Hindlimb muscle (tissue), 1 donor: ENCODE results near the gene WSCD1. TPM values are rescaled to one million over a fixed set of nuclear protein-coding genes. Genes with fewer than 3 reads are reported as not detected.

Experiments
- DNase-seq: peaks from one replicate; pipeline ENCODE4 v3.0.0-alpha.2; 2013
- polyA plus RNA-seq: library from polyadenylated mRNA; unstranded; fragments of 120-200 nt; gene quantifications from one replicate; pipeline ENCODE4 v1.2.1, GENCODE V29; 2013; ENCODE audit not compliant: insufficient read length

WSCD1 gene
- polyA plus RNA-seq, 1 donor = 45.0 TPM

DNA sequence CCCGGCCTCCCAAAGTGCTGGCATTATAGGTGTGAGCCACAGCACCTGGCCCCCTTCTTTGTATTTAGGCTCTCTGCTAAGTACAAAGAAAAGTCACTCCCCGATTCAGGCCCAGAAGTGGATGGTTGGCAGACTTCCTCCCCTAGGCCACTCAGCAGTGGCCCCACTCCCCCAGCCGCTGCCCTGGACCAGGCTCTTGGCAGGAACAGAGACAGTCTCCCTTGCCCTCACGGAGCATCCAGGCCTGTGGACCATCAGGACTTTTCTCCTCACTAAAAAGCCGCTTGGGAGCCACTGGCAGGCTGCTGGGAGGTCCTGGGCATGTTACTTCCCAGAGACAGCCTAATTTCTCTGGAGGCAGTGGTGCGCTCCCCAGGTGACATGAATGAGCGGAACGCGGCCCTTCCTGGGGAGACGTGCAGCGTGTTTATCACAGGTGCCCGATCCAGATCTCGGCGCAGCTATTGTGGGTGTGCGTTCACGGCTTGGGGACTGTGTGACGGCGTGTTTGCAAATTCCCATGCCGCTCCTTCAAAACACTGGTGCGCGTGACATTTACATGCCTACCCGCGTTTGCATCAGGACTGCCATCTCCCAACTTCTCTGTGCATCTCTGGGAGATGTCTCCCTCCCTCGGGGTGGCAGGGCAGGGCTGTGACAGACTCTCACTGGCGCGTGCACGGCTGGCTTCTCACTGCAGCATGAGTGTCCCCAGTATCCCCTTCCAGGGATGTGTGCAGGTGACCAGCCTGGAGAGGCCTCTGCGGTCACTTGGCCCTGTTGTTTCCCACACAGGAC, 16.6 kb downstream of the WSCD1 start:
- no peak for DNase-seq

DNA sequence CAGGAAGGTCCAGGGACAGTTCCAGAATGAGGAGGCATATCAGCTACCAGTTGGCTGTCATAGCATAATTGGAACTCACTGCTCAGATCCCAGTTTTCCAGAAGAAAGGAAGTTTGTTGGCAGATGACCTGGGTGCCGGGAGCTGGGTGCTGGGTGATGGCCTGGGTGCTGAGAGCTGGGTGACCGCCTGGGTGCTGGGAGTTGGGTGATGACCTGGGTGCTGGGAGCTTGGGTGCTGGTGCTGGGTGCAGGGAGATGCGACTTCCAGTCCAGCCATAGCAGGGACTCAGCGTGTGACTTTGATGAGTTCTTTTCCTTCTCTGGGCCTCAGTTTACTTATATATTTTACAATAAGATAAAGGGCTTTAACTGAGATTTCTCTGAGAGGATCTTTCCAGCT, 18.0 kb downstream of the WSCD1 start:
- no peak for DNase-seq

DNA sequence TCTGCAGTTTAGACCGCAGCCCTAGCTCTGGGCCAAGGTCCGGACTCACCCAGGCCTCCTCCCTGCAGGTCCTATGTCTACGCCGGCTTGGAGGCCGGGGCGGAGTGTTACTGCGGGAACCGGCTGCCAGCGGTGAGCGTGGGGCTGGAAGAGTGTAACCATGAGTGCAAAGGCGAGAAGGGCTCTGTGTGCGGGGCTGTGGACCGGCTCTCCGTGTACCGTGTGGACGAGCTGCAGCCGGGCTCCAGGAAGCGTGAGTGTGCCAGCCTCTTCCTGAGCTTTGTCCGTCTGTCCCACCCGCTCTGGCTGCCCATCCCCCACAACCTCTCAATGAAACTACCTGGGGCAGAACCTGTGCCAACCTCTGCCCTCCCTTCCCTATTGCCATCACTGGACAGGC, 20.1 kb downstream of the WSCD1 start:
- DNase-seq = no peak

DNA sequence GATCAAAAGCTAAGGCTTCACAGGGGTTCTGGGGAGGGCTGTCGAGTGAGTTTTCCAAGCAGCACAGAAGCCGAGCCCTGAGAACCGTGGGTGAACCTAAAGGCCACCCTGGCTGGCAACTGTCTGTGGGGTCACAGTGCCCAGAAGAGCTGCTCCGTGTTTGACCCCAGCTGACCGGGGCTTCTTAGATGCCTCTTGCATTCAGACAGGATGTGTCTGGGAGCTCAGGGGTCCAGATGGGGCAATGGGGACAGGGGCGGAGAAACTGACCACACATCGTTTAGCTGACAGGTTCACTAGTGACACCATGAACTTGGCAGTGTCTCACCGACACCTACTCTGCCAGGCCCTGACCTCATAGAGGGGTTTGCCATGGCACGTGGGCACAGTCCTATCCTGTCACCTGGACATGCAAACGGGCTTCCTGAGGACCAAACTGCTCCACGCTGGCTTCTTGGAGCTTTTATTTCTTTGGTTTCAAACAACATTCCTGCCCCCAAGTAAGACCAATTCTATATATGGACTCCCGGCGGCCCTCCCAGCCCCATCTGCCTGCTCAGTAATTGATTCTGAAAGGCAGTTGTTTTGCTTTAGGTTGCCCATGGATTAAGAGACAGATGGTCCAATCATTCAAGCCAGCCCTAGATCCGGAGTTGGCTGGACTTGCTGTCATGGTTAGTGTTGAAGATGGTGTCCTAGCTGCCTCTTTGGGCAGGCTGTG, 22.2 kb downstream of the WSCD1 start:
- peak; percentile 29 for DNase-seq

DNA sequence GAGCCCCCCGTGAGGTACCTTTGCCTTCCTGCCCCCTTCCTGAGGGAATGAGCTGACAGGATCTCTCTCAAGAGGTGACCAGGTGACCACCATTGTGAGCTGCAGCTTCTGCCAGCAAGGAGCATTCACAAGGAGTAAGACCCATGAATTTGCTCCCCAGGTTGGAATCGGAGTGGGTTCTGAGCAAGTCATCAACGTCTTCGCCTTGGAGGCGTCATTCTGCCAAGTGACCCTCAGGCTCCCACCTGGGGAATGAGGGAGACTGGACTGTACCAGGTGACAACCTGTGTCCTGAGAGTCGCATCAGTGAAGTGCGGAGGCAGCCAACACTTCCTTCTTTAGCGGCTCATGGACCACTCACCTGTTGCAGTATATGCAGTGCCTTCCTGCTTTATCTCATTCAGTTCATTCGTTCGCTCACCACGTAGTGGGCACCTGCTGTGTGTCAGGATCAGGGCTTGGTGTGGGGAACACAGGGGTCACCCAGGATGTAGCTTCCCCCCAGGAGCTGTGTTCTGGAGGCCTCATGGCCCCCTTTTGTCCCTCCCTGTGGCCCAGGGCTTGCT, 22.8 kb downstream of the WSCD1 start:
- DNase-seq = no peak

DNA sequence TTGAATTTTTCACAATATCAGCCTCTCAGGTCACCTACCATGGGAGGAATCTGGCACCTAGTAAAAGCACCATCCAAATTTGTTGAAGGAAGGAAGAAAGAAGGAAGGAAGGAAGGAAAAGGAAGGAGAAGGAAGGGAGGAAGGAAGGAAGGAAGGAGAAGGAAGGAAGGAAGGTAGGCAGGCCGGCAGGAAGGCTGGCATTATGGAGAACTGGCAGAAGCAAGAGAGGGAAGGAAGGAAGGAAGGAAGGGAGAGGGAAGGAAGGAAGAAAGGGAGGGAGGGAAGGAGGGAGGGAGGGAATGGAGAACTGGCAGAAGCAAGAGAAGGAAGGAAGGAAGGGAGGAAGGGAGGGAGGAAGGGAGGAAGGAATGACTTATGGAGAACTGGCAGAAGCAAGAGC, 24.3 kb downstream of the WSCD1 start:
- DNase-seq = no peak

DNA sequence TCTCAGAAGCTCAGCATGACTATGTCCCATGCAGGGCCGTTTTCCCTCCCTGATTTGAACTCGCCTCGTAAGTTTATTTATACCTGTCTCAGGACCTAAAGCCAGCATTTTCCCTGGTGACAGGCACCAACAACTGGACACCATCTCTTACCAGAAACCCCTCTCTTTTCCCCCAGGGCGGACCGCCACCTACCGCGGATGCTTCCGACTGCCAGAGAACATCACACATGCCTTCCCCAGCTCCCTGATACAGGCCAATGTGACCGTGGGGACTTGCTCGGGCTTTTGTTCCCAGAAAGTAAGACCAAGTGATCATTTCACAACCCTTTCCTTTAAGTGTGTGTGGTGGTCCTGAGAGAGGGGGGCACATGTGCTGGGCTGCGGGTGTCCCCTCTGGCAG, 24.7 kb downstream of the WSCD1 start:
- no peak for DNase-seq

DNA sequence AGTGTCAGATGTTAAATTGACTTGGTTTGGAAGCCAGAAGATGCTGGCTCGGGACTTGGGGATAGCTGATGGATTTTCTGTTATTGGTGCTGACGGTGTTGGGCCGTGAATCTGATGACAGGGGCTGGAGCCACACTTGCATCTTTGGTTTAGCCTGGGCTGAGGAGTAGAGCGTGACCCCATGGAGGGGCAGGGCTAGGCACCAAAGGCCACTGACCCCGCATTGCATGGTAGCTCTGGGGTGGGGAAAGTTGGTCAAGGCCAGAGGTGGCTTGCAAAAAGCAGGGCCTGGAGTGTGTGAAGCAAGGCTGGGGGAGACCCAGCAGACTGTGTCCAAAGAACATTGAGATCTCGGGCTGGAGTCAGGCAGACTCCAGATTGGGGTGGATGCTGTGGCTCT, 25.3 kb downstream of the WSCD1 start:
- DNase-seq = no peak

DNA sequence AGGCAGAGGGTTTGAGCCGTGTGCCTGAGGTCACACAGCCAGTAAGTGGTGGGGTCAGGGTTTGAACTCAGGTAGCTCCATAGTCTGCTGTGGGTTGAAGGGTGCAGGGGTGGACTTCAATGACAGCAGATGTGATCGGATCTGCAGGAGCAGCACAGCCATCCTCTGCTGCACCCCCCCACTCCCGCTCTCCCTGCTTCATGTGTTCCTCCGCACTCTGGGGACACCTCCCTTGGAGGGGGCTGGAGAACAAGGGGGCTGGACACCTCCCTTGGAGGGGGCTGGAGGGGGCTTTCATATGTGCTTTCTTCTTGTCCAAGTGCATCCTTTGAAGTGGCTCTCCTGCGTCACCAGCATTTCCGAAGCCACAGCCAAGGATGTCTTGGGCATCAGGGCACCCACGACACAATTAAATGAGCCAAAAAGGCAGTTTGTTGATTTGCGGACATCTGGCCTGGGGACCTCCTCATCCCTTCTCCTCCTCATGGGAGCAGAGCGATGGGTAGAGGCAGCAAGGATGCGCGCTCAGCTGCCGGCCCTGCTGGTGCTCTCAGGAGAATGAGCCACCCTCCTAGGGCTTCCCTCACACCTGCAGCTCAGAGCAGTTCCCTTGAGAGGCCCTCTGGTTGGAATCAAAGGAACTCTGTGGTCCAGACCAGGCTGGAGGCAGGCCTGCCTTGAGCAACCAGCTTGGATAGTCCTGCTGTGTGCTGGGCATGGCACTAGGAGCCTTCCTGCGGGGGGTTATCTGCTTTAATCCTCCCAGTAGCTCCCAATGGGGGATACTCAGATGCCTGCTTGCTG, 26.2 kb downstream of the WSCD1 start:
- no peak for DNase-seq

DNA sequence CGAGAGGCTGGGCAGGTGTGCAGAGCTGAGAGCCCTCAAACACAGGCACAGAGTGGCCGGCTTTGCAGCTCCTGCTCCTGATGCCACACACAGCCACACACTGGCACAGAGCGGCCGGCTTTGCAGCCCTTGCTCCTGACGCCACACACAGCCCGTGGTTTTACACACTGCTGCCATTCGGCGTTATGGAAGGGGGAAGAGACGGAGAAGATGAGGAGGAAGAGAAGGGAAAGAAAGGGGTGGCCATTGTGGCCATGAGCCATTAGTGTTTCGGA, 26.8 kb downstream of the WSCD1 start:
- DNase-seq = no peak

DNA sequence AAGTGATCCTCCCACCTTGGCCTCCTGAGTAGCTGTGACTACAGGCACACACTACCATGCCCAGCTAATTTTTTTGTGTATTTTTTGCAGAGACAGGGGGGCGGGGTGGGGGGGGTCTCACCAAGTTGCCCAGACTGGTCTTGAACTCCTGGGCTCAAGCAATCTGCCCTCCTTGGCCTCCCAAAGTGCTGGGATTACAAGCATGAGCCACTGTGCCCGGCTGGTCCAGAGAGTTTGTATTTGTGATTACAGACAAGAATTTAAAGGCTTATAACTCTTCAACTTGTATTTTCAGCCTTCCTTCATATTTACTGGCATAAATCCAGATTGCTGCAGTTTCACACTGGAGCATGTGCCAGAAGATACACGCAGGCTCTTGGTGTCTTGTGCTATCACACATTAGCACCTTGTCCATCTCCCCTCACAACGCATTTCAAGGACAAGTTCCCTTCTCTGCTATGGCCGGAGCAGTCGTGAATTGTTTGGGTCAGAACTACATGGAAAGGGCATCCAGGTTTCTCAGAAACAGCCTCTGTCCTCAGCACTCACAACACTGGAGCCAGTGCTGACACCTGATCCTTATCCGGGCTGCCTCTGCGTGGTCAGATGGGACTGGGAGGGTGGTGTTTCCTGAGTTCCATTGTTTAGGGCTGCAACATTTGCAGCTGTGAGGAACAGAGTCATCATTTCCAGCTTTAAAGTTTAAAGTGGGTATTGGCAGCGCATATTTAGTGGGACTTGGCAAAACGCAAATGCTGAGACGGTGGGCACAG, 28.1 kb downstream of the WSCD1 start:
- peak; percentile 51 for DNase-seq

DNA sequence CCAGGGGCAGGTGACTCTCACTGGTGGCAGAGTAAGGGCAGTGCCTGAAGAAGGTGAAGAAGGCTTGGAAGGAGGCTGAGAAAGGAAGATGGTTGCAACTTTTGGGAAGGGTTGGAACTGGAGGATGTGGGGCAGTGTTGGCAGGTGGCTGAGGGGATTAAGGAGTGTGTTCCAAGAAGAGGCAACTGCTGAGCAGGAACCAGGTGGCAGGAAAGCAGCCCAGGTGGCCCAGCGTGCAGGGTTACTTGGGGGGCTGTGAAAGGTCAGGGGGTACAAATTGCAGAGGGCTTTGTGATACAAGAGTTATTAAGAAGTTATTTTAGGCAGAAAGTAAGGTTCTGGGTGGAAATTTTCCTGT, 28.6 kb downstream of the WSCD1 start:
- no peak for DNase-seq

DNA sequence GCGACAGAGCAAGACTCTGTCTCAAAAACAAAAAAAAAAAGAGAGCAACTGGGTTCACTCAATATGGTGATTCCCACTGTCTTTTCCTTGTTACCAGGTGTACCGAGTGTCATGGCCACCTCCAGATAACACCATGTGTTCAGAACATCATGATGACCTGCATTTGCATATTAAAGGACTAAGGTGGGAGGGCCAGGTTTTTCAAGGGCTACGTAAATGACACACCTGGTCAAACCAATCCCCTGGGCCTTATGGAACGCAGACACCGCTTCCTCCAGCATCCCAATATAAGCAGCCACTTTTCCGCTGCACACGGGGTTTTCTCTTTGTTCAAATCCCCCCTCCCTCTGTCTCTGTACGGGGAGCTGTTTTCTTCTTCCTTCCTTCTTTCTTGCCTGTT, 29.3 kb downstream of the WSCD1 start:
- no peak for DNase-seq

DNA sequence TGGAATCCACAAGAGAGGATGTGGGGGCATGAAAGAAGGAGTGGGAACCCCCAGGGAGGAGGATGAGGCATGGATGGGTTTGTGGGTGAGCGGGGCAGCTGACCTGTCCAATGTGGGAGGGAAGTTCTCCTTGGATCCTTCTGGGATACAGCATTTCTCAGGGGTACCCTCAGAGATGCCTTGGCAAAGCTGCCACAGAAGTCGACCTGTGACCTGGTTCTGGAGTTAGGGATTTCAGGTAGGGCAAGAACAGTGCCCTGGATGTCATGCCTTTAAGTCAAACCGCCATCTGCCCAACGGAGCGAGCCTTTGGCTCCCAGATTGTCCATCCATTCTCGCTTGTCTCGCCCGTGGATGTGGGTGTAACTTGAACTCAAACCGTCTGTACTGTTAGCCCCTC, 30.0 kb downstream of the WSCD1 start:
- DNase-seq = no peak

DNA sequence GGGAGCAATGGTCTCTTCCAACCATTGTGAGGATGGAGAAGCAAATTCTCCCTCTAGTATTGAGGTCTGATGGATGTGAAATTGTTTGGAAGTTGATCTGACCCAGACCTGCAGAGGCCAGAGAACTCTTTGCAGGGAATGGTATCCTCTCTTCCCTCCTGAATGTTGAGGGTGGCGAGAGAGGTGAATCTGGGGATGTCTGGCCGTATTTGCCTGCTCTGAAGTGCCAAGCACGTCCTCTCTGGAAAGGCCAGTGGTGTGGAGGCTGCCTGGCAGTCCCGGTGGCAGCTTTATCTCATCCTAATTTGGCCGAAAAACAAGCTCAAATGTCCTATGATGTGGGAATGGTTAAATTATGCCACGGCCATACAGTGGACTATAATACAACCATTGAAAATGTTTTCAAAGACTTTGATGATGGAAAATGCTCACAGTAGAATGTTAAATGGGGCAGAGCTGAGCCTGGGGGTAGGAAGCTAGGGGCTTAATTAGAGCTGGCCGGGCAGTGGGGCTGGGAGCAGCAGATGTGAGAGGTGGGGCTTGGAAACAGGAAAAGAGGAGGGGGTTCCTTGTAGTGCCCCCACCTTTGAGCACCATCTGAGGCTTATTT, 30.8 kb downstream of the WSCD1 start:
- no peak for DNase-seq

DNA sequence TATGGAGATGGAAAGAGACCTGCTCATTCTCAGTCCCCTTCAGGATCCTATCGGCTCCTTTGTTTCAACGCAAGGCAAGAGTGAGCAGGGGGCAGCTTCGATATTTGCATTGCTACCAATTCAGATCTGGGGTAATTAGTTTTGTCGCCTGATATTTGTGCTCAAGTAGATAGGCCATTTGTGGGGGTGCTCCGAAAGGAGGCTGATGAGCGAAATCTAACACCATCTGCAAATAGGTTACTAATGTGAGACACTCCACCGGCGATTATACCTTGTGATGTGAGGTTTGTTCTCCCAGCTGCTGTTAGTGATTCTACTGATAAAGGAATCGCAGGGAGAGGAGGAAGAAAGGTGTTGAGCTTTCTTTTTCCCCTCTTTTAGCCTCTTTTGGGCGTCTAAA, 31.5 kb downstream of the WSCD1 start:
- DNase-seq = no peak

DNA sequence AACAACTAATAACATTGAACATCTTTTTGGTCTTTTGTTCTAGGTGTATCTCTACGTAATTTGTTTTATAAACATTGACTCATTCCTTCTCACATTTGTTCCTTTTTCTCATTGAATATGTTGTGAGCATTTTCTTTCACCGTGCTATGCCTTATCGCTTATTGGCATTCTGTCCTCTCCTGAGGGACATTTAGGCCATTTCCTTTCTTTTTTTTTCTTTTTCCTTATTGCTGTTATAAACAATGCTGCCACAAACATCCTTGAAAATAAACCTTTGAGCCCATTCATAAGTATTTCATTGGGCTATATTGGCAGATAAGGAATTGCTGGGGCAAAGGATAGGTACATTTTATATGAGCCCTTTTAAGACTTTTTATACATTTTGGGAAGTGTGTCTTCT, 32.4 kb downstream of the WSCD1 start:
- DNase-seq = no peak

DNA sequence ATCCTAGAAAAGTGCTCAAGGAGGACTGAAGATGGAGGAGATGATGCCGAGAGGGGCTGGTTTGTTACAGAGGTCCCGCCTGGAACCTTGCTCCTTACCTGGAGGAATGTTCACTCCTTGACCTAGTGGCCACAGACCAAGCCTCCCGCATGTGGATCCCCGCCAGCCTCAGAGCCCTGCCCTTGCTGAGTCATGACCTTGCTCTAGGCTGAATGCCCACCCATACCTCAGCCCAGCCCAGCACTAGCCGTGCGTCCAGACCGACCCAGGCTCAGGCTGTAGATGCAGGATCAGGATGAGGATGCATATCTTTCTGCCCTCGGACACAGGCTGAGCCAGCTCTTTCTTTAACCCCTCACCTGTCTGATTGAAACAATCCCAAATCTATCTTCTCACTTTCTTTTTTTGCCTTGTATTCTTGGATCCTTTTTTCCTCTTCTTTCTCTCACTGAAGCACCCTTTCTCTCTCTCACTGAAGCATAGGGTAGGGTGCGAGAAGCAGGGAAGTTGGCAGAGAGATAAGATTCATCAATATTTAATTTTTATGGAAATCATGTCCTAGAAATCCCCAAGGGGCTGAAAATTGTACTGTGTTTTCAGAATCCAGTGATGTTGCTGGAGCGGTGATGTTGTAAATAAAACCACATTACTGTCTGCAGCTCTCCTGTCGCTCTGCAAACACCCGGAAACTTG, 34.9 kb downstream of the WSCD1 start:
- no peak for DNase-seq

DNA sequence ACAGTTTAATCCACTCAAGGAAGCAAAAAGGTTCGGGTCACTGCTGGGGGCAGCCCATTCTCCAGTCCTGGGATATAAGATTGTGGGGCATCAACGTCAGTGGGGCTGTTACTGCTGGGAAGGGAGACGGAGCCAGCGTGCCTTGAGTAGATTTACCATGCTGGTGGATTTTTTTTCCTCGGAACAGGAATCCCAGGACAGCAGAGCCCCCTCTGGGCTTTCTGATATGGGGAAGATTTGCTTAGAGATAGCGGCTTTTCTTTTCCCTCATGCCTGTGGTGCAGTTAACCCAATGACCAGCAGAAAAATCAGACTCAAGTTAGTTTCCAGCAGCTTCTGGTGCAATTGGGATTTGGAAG, 35.4 kb downstream of the WSCD1 start:
- DNase-seq = no peak

DNA sequence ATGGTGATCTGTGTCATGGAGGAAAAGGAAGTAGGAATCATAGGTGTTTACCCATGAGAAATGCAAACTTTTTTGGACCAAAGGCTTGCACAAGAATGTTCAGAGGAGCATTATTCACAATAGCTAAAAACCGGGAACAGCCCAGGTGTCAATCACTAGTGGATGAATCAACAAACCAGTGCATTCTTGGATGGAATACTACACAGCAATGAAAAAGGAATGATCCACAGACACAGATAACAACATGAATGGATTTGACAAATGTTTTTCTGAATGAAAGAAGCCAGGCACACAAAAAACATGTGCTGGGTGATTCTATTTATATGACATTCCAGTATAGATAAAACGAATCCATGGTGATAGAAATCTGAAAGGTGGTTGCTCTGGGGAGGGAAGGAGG, 36.0 kb downstream of the WSCD1 start:
- DNase-seq = no peak

DNA sequence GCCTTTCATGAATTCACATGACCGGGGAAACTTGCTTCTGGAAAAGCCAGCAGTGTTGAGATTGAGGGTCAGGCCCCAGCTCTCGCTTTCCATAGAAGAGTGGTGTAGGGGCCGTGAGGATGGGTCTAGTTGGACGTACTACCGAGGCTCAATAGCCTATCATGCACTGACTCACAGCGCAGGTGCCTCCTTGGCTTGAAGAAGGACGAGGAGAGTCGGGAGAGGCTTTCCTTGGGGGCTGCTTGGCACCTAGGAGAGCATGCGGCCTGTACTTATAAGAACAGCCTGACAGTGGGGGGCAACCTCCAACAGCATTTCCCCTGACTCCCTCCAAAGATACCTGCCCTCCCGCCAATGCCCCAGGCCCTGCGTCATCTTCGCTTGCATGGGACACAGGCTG, 37.6 kb downstream of the WSCD1 start:
- no peak for DNase-seq

DNA sequence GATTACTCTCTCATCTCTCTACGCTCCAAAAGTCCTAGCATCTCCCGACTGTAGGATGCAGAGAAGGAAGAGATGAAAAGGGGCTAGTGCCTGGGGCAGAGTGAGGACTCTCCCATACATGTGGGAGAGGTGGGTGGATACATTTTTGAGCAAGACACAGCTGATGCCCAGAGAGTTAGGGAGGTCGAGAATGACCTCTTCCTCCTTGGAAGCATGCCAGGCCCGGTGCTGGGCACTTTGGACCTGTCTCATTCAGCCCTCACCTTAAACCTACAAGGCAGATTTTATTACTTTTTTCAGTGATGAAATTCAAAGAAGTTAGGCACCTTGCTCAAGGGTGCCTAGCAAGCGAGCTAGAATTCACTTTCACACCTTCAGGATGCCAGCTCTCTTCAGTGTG, 38.2 kb downstream of the WSCD1 start:
- DNase-seq = no peak
